SH-SY5Y (cell line): ENCODE measurements around the gene PTGDR.

ENCODE experiments used
- GATA2 ChIP-seq: IDR thresholded peaks from 2 replicates; pipeline ENCODE4 v1.6.1; 2011; ENCODE audit warnings: mild to moderate bottlenecking, low read depth, low read length
- GATA3 ChIP-seq: IDR thresholded peaks from 2 replicates; pipeline ENCODE4 v1.6.1; 2011; ENCODE audit warnings: low read depth, mild to moderate bottlenecking, low read length, moderate library complexity

PTGDR gene

GRCh38 chr14:52267501-52268278, at the start of gene PTGDR:
TSS of gene PTGDR (plus strand) at chr14:52267698. CDS start at chr14:52267815, 117 bp downstream.
- TF ChIP-seq GATA3 (no peak), GATA2 (no peak)

GRCh38 chr14:52219488-52220084, 47.9 kb upstream of the PTGDR start:
- TF ChIP-seq GATA3, result no peak
- no peak for TF ChIP-seq GATA2

GRCh38 chr14:52220924-52221811, 46.3 kb upstream of the PTGDR start:
- TF ChIP-seq GATA3 (no peak), GATA2 (no peak)

- TF ChIP-seq GATA3 (no peak), GATA2 (no peak)
Observed at GRCh38 chr14:52222901-52223300, 44.6 kb upstream of the PTGDR start.

GRCh38 chr14:52227619-52228222, 39.8 kb upstream of the PTGDR start:
- TF ChIP-seq GATA3 (no peak), GATA2 (no peak)

GRCh38 chr14:52233693-52234092, 33.8 kb upstream of the PTGDR start:
- TF ChIP-seq GATA2, result no peak
- no peak for TF ChIP-seq GATA3

GRCh38 chr14:52235434-52235833, 32.1 kb upstream of the PTGDR start:
- TF ChIP-seq GATA2 (no peak), GATA3 (no peak)

- TF ChIP-seq GATA3 (no peak), GATA2 (no peak)
Observed at GRCh38 chr14:52235866-52236510, 31.5 kb upstream of the PTGDR start.

- TF ChIP-seq GATA2 (no peak), GATA3 (no peak)
Observed at GRCh38 chr14:52238682-52239081, 28.8 kb upstream of the PTGDR start.

- TF ChIP-seq GATA2, result no peak
- no peak for TF ChIP-seq GATA3
Observed at GRCh38 chr14:52240623-52241022, 26.9 kb upstream of the PTGDR start.

- TF ChIP-seq GATA3 (no peak), GATA2 (no peak)
Observed at GRCh38 chr14:52241087-52241793, 26.3 kb upstream of the PTGDR start.

- TF ChIP-seq GATA3, result no peak
- TF ChIP-seq GATA2, result no peak
Observed at GRCh38 chr14:52244328-52244727, 23.2 kb upstream of the PTGDR start.

GRCh38 chr14:52244997-52245396, 22.5 kb upstream of the PTGDR start:
- TF ChIP-seq GATA3 (no peak), GATA2 (no peak)
